GM10266 (cell line): Measurements from ENCODE around the gene TMIGD2.

ENCODE experiments used
- DNase-seq: peaks from one replicate; pipeline ENCODE4 v3.0.0; 2012; ENCODE audit errors: extremely low spot score
- TF ChIP-seq, protein P1 (sequence below): IDR thresholded peaks from 2 replicates; pipeline ENCODE4 v1.5.1; 2012; ENCODE audit warnings: mild to moderate bottlenecking, low read depth; ENCODE audit not compliant: control insufficient read depth, insufficient read depth; ENCODE audit errors: missing control alignments

The TMIGD2 gene

DNA sequence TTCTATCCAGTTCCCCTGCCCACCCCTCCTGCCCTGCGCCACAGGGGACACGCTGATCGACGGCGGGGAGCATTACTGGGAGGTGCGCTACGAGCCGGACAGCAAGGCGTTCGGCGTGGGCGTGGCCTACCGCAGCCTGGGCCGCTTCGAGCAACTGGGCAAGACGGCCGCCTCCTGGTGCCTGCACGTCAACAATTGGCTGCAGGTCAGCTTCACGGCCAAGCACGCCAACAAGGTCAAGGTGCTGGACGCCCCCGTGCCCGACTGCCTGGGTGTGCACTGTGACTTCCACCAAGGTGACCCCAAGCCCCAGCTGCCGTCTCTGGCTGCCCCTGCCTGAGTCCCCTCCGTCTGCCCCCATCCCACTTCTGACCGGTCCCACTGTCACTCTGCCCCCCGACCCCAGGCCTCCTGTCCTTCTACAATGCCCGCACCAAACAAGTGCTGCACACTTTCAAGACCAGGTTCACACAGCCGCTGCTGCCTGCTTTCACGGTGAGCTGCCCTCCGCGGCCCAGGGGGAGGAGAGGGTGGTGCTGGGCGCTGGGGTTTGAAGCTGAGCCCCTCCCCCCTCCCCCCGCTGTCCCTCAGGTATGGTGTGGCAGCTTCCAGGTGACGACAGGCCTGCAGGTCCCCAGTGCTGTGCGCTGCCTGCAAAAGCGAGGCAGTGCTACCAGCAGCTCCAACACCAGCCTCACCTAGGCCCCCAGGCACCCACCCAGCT is 20.9 kb upstream of the TMIGD2 start:
- TF ChIP-seq, protein P1, sequence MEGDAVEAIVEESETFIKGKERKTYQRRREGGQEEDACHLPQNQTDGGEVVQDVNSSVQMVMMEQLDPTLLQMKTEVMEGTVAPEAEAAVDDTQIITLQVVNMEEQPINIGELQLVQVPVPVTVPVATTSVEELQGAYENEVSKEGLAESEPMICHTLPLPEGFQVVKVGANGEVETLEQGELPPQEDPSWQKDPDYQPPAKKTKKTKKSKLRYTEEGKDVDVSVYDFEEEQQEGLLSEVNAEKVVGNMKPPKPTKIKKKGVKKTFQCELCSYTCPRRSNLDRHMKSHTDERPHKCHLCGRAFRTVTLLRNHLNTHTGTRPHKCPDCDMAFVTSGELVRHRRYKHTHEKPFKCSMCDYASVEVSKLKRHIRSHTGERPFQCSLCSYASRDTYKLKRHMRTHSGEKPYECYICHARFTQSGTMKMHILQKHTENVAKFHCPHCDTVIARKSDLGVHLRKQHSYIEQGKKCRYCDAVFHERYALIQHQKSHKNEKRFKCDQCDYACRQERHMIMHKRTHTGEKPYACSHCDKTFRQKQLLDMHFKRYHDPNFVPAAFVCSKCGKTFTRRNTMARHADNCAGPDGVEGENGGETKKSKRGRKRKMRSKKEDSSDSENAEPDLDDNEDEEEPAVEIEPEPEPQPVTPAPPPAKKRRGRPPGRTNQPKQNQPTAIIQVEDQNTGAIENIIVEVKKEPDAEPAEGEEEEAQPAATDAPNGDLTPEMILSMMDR, result no peak
- no peak for DNase-seq

DNA sequence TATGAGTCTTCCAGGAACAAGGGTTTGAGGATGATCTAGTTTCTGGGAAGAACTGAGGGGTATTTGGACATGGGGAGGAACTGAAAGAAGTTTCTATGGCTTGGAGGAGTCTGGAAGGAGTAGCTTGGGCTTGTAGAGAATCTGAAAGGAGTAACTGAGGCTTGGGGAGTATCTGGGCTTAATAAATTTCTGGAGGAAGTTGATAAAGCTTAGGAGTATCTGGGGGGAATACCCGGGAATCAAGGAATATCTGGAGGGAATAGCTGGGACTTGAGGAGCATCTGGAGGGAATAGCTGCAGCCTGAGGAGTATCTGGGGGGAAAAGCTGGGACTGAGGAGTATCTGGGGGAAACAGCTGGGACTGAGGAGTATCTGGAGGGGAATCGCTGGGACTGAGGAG is 18.2 kb upstream of the TMIGD2 start:
- TF ChIP-seq, protein P1, result no peak
- DNase-seq, result no peak

DNA sequence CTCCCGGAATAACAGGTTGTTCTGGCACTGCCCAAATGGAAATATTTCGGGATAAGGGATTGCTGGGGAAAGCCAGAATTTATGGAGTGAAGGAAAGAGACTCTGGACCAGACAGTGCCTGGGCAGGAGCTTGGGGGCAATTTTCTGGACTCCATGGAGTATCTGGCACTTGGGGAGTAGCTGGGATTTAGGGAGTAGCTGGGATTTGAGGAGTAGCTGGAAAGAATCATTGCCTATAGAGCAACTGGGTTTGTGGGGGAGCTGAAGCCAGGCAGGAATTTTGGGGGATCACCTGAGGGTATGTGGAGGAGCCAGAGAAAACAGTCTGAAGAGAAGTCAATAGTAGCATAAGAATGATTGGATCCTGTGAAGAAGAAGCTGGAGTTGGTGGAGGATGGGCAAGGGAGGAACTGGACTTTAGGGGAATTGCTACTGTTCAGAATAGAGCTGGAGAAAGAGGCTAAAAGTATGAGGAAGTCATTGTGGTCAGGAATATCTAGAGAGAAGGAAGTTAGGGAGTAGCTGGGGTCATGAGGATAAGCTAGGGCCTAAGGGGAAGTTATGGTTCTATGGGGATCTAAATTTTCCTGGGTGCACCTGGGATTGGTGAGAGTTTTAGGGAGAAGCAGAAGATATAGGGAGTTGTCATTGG is 17.0 kb upstream of the TMIGD2 start:
- TF ChIP-seq, protein P1, result no peak
- no peak for DNase-seq

DNA sequence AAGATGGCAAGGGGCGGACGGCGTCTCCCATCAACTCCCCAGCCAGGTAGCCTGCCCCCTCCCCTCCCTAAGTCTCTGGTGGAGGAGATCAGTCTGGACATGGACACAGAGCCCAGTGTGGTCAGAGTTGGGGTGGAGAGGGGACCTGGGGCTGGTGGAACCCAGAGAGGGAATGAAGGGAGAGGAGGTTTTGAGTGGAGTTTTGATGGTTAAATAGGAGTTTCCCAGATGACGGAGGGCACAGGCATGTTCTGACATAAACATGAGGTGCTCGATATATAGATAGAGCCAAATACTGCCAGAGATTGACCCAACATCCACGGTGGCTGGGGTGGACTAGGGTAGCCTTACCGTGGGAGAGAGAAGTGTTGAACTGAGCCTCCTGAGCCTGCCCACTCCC is 16.3 kb upstream of the TMIGD2 start:
- no peak for DNase-seq
- TF ChIP-seq, protein P1, result no peak

DNA sequence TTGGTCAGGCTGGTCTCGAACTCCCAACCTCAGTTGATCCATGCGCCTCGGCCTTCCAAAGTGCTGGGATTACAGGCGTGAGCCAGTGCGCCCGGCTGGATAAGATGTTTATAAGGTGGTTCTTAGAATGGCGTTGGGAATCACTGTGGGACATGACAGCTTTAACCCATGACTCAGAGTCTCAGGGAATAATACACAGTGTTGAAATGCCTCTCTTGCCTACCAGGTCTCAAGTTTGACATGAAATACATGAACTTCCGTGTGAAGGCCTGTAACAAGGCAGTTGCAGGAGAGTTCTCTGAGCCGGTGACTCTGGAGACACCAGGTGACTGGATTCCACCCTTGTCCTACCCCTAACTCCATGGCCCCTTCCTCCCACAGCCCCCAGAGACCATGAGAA is 14.8 kb upstream of the TMIGD2 start:
- DNase-seq, result no peak
- TF ChIP-seq, protein P1, result no peak

DNA sequence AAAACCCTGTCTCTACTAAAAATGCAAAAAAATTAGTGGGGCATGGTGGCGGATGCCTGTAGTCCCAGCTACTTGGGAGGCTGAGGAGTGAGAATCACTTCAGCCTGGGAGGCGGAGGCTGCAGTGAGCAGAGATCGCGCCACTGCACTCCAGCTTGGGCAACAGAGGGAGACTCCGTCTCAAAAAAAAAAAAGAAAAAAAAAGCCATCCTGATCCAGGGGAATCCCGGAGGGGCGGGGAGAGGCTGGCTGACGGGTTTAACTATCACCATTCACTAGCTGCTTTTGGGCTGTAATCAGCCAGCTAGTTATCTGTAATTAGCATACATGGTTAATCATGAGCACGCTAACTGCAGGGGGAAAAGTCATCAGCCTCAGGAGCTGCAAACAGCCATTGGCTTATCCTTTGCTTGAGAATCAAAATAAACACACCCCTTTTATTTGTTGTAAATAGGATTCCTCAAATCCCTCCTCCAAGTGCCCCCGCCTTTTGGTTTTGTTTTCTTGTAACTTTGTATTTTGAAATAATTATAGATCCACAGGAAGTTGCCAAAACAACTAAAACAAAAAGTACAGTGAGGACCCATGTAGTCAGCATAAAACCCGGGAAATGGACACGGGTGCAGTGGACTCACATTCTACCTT is 11.8 kb upstream of the TMIGD2 start:
- peak; percentile 4 for DNase-seq
- TF ChIP-seq, protein P1, result no peak
